CD4-positive, alpha-beta T cell treated with Interferon alpha-2 for 1 hour (primary cell): ENCODE measurements around the gene TKTL1.

Experiments
- DNase-seq, 2 donors: peaks; one replicate each; pipeline ENCODE4 v3.0.0-alpha.2; 2020 to 2022

The TKTL1 gene

GRCh38 chrX:154363706-154364439 is 68.3 kb downstream of the TKTL1 start:
- no peak for DNase-seq

GRCh38 chrX:154365052-154365600 is 69.5 kb downstream of the TKTL1 start:
- DNase-seq, result no peak

- no peak for DNase-seq
Measured at GRCh38 chrX:154365997-154366665, 70.5 kb downstream of the TKTL1 start.

DNA sequence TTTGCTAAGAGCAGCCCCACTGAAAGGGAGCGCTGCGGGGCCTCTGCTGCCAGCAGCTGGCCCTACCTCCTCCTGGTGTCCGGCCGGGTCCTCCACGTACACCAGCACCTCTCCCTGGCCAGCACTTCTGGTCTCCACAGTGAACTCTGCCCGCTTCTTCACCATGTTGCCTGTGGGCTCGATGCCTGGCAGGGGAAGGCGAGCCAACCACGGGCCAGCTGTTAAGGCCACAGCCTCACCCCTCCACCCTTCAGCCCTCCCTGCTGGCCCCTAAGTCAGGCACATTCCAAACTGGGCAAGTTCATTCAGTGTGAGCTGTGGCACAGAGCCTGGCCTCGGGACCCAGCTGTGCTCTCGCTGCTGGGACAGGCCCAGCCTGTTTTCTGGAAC is 71.1 kb downstream of the TKTL1 start:
- DNase-seq, result no peak

DNA sequence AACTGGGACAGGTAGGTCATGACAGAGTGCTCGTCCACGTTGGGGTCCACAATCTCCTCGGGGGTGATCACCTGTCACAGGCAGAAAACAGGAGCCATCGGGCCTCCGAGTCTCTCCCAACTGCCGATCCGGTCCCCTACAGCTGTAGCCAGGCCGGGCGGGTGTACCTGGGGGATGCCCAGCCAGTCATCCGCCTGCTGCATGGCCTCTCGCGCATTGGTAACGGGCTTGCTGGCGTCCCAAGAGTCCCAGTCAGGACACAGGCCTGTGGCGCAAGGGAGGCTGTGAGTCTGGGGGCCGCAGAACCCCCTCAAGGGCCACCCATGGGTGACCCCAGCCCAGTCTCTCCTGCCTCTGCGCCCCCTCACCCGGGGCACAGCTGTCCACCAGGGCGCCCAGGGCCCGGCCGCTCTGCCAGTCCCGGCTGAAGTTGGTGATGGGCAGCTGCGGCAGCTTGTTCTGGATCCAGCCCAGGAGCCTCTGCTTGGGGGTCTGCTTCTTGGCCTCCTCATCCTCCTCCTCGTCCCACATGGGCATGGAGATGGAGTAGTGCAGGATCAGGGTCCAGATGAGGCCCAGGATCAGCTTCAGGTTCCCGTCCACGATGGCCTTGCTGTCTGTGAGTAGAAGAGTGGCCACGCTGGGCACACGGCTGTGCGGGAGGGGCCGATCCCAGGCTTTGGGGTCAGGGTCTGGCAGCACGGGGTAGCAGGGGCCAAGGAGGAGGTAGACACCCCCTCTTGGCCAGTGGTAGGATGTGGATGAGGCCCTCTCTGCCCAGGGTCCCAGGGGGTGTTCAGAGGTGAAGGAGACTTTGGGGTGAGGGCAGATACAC is 72.1 kb downstream of the TKTL1 start:
- DNase-seq, result no peak

DNA sequence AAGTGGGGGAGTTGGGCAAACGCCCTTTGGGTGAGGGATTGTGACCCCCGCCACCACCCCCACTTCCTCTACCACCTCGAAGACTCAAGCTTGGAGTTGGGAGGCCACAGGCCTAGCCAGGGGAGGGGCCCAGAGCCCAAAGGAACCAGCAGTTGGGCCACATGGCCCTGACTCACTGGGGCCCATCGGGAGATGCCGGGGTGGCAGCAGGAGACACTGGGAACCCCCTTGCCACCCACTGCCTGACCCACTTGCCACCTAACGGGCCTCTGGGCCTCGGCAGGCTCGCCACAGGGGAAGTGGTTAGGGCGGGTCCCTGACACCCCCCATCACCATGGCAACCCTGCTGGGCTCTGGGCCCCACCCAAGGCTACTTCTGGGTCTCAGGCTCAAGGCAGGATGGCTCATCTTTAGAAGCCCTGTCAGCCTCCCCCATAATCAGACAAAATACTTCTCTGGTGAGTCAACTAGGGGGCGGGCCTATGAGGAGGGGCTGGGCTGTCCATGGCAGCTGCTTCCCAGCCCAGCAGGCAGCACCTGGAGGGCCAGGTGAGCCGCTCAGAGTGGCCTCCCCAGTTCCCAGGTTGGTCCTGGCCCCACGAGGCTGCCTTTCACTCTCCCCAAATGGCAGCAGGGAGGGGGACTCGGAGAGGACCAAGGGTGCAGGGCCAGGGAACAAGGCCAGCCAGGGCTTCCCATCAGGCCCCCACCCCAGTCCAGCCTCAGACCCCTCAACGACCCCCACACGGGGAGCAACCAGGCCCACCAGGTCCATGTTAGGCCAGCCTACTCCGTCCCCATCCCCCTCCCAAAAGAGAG is 73.2 kb downstream of the TKTL1 start:
- peak; percentile 94 to 96 for DNase-seq

- DNase-seq, result peak; percentile 64 to 74
Measured at GRCh38 chrX:154369449-154370299, 74.1 kb downstream of the TKTL1 start.

GRCh38 chrX:154370300-154371016 is 74.9 kb downstream of the TKTL1 start:
- no peak for DNase-seq

- DNase-seq, result peak; percentile 94 to 95
Measured at GRCh38 chrX:154371017-154371788, 75.6 kb downstream of the TKTL1 start.

DNA sequence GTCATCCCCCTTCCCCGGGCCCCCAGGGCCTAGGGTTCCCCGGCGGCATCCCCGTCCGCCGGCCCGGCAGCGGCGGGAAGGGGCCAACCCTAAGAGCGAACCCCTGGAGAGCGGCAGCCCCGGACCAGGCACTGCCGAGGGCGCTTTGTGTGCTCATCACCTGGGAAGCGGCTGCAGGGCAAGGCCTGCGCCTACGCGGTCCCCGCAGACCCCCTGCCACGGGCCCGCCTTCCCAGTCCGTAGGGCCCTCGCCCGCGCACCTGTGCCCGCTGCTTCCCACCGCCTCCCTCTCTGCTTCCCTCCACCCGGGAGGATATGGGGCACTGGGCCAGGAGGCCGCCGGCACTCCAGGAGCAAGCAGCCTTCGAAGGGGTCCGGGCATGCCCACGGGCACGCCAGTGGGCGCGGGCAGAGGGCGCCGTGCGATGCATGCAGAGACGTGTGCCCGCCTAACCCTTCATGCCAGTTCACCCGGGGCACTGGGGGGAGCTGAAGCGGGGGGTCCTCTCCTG is 76.2 kb downstream of the TKTL1 start:
- DNase-seq, result no peak

GRCh38 chrX:154372612-154373022 is 77.0 kb downstream of the TKTL1 start:
- DNase-seq, result peak; percentile 29 to 65

- DNase-seq, result no peak
Measured at GRCh38 chrX:154373340-154374306, 78.0 kb downstream of the TKTL1 start.

- DNase-seq, result peak; percentile 30 to 50
Measured at GRCh38 chrX:154374313-154375155, 78.9 kb downstream of the TKTL1 start, which contains the start of gene FLNA. Gene FLNA, minus strand, starts transcription at chrX:154374634. Its CDS starts 3,389 bp downstream, at chrX:154371245.

DNA sequence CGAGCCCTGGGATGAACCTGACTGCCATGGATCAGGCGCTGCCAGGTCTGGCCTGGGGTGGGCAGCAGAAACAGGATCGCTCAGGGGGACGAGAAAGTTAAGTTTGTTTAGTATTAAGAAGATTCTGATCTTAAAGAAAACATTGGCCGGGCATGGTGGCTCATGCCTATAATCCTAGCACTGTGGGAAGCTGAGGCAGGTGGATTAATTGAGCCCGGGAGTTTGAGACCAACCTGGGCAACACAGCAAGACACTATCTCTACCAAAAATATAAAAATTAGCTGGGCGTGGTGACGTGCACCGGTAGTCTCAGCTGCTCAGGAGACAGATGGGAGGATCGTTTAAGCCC is 79.5 kb downstream of the TKTL1 start:
- DNase-seq, result no peak

- no peak for DNase-seq
Measured at GRCh38 chrX:154376774-154377173, 81.2 kb downstream of the TKTL1 start.

GRCh38 chrX:154378059-154378798 is 82.6 kb downstream of the TKTL1 start:
- peak in 1 of 2 donors; percentile 53 for DNase-seq
